ENCODE measurements around the gene PIGS. TPM values are rescaled to one million over a fixed set of nuclear protein-coding genes. Genes with fewer than 3 reads are reported as not detected.

Gene PIGS
- total RNA-seq, 1 experiment from 2014 or later: 64.2 TPM

DNA sequence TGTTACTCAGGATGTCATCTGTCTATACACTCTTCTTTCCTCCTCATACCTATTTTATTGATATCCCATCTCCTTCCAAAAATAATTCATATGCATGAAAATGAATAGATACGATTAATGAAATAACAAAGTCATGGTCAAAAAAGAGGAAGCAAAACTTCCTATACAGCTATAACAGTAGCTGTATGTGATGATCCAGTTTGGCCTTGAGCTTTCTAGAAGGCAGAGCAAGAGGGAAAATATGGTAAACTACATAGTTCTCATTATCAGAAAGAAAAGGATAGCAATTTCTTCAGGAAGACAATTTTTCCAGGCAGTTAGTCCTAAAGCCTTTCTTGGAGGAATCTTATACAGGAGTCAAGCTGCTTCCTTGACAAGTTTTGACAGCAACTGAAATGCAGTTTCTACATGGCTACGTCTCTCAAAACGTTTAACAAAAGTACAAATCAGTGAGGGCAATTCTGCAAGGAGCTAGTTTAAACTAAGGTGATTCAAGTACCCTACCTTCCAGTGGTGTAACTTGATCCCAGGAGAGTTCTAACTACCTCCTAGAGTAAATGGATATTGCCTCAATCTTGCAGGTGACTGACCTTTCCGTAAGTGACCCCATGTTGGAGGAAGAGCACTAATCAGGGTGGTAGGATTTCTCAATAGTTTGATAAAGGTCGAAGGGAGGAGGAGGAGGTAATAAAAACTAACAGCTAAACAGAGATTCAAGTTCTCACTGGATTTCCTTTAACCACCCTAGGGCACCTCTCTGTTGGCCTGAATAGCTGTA, 26.5 kb upstream of the PIGS start:
- H3K27ac ChIP-seq: peak overlapping the region; percentile 8; the same call in 1 of the 2 replicates
- ChIA-PET POLR2A (ENCODE audit: unreplicated experiment) (no interaction called here), CTCF (no interaction called here)
- H2AFZ ChIP-seq: peak overlapping the region; percentile 99
- H3K9me3 ChIP-seq (ENCODE audit: insufficient read depth, low read depth): no peaks in the 10 kb centered on the region
- H3K4me3 ChIP-seq: peak overlapping the region; percentile 79
- DNase-seq: peak in 1 of 2 experiments; percentile 36
- no peaks in the 10 kb centered on the region for H3K27me3 ChIP-seq (ENCODE audit: insufficient read depth, low read depth)
- peaks cover 17% of the 10 kb centered on the region for H3K79me2 ChIP-seq (ENCODE audit: low read depth)
- peak overlapping the region; percentile 93 for H3K4me2 ChIP-seq
- no peaks in the 10 kb centered on the region for H3K9me2 ChIP-seq (ENCODE audit: insufficient read depth)
- no TSS peak for BruUV-seq (replicated peaks)
- no peaks in the 10 kb centered on the region for H4K20me1 ChIP-seq (ENCODE audit: insufficient read depth)
- H3F3A ChIP-seq (ENCODE audit: insufficient read depth, low read depth): peaks cover 29% of the 10 kb centered on the region
- H3K4me1 ChIP-seq (replicated peaks; ENCODE audit: insufficient read depth): peaks cover 17% of the 10 kb centered on the region
- TF ChIP-seq, protein P1, sequence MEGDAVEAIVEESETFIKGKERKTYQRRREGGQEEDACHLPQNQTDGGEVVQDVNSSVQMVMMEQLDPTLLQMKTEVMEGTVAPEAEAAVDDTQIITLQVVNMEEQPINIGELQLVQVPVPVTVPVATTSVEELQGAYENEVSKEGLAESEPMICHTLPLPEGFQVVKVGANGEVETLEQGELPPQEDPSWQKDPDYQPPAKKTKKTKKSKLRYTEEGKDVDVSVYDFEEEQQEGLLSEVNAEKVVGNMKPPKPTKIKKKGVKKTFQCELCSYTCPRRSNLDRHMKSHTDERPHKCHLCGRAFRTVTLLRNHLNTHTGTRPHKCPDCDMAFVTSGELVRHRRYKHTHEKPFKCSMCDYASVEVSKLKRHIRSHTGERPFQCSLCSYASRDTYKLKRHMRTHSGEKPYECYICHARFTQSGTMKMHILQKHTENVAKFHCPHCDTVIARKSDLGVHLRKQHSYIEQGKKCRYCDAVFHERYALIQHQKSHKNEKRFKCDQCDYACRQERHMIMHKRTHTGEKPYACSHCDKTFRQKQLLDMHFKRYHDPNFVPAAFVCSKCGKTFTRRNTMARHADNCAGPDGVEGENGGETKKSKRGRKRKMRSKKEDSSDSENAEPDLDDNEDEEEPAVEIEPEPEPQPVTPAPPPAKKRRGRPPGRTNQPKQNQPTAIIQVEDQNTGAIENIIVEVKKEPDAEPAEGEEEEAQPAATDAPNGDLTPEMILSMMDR (conservative IDR thresholded peaks at IDR 0.05): no peak
- TF ChIP-seq EZH2 (IDR thresholded peaks at IDR 0.05; ENCODE audit: low read depth): no peak
- intact Hi-C loops (cut with micrococcal nuclease; ENCODE audit: unreplicated experiment): no loop called here
- peaks cover 9% of the 10 kb centered on the region; the same call in 1 of the 2 replicates for H3K36me3 ChIP-seq (ENCODE audit: low read depth)

DNA sequence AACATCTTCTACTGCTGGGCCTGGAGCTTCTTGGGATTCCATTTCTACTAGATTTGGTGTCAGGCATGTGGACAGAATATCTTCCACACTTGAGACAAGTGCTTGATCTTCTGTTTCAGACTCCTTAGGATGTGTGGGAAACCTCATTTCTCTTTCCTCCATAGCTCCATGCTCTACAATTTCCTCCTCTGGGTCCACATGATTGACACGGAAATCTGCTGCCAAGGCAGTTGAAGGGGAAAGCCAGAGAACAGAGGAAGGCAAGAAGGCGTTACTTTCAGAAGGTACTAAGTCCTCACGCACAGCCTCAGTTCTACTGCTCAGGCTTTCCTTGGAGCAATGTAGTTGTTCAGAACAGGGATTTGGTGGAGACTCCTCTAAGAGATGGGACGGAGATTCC, 20.9 kb upstream of the PIGS start:
- no peak overlapping the region for H2AFZ ChIP-seq
- CTCF ChIA-PET: no interaction called here
- H3F3A ChIP-seq (ENCODE audit: insufficient read depth, low read depth): no peaks in the 10 kb centered on the region
- H4K20me1 ChIP-seq (ENCODE audit: insufficient read depth): no peaks in the 10 kb centered on the region; the same call in 1 of the 2 replicates
- BruUV-seq (replicated peaks): no TSS peak
- intact Hi-C loops (cut with micrococcal nuclease; ENCODE audit: unreplicated experiment): no loop called here
- no peaks in the 10 kb centered on the region for H3K9me2 ChIP-seq (ENCODE audit: insufficient read depth)
- POLR2A ChIA-PET (ENCODE audit: unreplicated experiment): no interaction called here
- TF ChIP-seq EZH2 (IDR thresholded peaks at IDR 0.05; ENCODE audit: low read depth): no peak
- TF ChIP-seq, protein P1 (conservative IDR thresholded peaks at IDR 0.05): no peak
- no peak overlapping the region for H3K4me2 ChIP-seq
- no peaks in the 10 kb centered on the region for H3K27me3 ChIP-seq (ENCODE audit: insufficient read depth, low read depth)
- peaks cover 1% of the 10 kb centered on the region for H3K4me1 ChIP-seq (replicated peaks; ENCODE audit: insufficient read depth)
- no peak for DNase-seq
- peaks cover 2% of the 10 kb centered on the region for H3K79me2 ChIP-seq (ENCODE audit: low read depth)
- no peaks in the 10 kb centered on the region for H3K9me3 ChIP-seq (ENCODE audit: insufficient read depth, low read depth)
- peaks cover 34% of the 10 kb centered on the region for H3K36me3 ChIP-seq (ENCODE audit: low read depth)
- H3K4me3 ChIP-seq: no peak overlapping the region
- no peak overlapping the region for H3K27ac ChIP-seq

- no peak for DNase-seq
- H3F3A ChIP-seq (ENCODE audit: insufficient read depth, low read depth): no peaks in the 10 kb centered on the region
- H3K4me1 ChIP-seq (replicated peaks; ENCODE audit: insufficient read depth): no peaks in the 10 kb centered on the region
- no peaks in the 10 kb centered on the region for H3K27me3 ChIP-seq (ENCODE audit: insufficient read depth, low read depth)
- no peak overlapping the region for H3K4me3 ChIP-seq
- no TSS peak for BruUV-seq (replicated peaks)
- H3K27ac ChIP-seq: no peak overlapping the region
- TF ChIP-seq, protein P1 (conservative IDR thresholded peaks at IDR 0.05): no peak
- TF ChIP-seq EZH2 (IDR thresholded peaks at IDR 0.05; ENCODE audit: low read depth): no peak
- no peaks in the 10 kb centered on the region for H3K79me2 ChIP-seq (ENCODE audit: low read depth)
- no peak overlapping the region for H3K4me2 ChIP-seq
- no peaks in the 10 kb centered on the region; the same call in 1 of the 2 replicates for H4K20me1 ChIP-seq (ENCODE audit: insufficient read depth)
- POLR2A ChIA-PET (ENCODE audit: unreplicated experiment): no interaction called here
- intact Hi-C loops (cut with micrococcal nuclease; ENCODE audit: unreplicated experiment): no loop called here
- CTCF ChIA-PET: no interaction called here
- H3K9me2 ChIP-seq (ENCODE audit: insufficient read depth): no peaks in the 10 kb centered on the region
- H3K36me3 ChIP-seq (ENCODE audit: low read depth): peaks cover 28% of the 10 kb centered on the region
- H2AFZ ChIP-seq: no peak overlapping the region
- H3K9me3 ChIP-seq (ENCODE audit: insufficient read depth, low read depth): no peaks in the 10 kb centered on the region
These were observed 14.5 kb upstream of the PIGS start for GRCh38 chr17:28585851-28586250.

Measured in PC-9 (cell line).